ENCODE data around the gene LIPG. TPM values are rescaled to one million over a fixed set of nuclear protein-coding genes. Genes with fewer than 3 reads are reported as not detected.

Gene LIPG
- polyA plus RNA-seq, 1 experiment, result 0.25 TPM

DNA sequence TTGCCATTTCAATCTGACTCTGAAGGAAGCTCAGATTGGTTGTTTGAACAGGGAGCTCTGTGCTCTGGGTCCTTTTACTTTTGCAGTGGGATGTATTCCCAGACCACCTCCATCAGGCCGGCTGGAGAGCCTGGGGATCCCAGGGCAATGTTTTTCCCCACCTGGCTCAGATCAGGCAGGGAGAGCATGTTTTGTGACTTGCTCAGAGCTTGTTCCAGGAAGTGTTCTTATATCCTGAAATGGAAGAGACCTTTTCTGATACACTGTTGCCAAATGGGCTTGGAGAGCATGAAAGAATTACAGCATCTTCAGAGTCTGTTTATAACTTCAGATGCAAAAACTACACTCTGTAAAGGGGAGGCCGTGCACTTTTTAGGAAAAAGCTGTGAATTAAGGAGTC, 56.0 kb downstream of the LIPG start:
- TF ChIP-seq, protein P1, sequence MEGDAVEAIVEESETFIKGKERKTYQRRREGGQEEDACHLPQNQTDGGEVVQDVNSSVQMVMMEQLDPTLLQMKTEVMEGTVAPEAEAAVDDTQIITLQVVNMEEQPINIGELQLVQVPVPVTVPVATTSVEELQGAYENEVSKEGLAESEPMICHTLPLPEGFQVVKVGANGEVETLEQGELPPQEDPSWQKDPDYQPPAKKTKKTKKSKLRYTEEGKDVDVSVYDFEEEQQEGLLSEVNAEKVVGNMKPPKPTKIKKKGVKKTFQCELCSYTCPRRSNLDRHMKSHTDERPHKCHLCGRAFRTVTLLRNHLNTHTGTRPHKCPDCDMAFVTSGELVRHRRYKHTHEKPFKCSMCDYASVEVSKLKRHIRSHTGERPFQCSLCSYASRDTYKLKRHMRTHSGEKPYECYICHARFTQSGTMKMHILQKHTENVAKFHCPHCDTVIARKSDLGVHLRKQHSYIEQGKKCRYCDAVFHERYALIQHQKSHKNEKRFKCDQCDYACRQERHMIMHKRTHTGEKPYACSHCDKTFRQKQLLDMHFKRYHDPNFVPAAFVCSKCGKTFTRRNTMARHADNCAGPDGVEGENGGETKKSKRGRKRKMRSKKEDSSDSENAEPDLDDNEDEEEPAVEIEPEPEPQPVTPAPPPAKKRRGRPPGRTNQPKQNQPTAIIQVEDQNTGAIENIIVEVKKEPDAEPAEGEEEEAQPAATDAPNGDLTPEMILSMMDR (IDR thresholded peaks at IDR 0.05; ENCODE audit: insufficient read depth, low read depth, low read length), result no peak
- Histone ChIP-seq H3K4me3 (ENCODE audit: low read depth, low read length) (no peak overlapping the region), H3K36me3 (ENCODE audit: control insufficient read depth, insufficient read depth, low read length) (no peaks in the 10 kb centered on the region), H3K27me3 (ENCODE audit: control insufficient read depth, insufficient read depth, low read length) (peaks cover 3% of the 10 kb centered on the region; the same call in 1 of the 2 replicates)
- ChIA-PET CTCF (interaction anchor here (1.4 kb wide), 1 partner anchor 9 kb away, joined by 5 read pairs; no protein-coding TSS in a partner anchor), POLR2A (no interaction called here)
- no peak for DNase-seq (ENCODE audit: low read depth)

DNA sequence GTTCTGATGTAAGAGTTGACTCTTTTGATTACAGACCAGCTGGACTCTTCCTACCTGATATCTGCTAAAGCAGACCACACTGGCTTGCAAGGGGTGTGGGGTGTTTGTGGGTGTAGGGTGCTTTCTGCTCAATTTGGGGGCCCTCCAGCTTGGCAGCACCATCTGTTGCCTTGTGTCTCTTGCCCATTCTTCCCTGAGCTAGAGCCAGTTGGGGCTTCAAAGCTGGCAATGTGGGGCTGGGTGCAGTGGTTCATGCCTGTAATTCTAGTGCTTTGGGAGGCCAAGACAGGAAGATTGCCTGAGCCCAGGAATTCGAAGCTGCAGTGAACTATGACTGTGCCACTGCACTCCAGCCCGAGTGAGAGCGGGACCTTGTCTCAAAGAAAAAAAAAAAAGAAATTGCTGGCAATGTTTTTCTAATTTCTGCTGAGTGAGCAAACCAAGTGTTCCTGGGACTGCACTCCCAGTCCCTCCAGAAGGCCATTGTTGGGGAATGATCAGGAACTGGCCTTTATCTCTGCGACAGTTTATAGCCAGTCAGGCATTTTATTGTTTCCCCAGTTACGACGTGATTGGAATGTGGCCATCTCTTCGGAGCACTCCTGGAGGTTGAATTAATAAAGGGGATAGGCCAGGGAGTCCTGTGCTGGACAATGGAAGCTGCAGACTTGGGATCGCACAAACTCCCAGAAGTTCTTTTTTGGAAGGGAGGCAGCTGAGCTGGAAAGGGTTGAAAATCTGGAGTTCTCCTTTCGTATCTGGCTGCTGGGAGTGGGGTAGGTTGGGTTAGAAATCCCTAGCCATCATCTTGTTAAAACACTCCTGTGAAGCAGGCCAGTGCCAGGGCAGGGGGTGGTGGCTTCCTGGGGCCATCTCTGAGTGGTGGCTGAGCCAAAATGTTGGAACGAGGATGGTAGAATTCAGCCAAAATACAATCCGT, 57.2 kb downstream of the LIPG start:
- TF ChIP-seq, protein P1 (IDR thresholded peaks at IDR 0.05; ENCODE audit: insufficient read depth, low read depth, low read length), result no peak
- H3K4me3 ChIP-seq (ENCODE audit: low read depth, low read length), result no peak overlapping the region
- ChIA-PET POLR2A (no interaction called here), CTCF (interaction anchor here (0.5 to 1.4 kb wide), 2 partner anchors 10 to 19 kb away, joined by 3 to 5 read pairs; no protein-coding TSS in a partner anchor)
- H3K27me3 ChIP-seq (ENCODE audit: control insufficient read depth, insufficient read depth, low read length), result 0 out of 2 replicates have a peak, but pooled peaks cover 3% of the 10 kb centered on the region
- no peaks in the 10 kb centered on the region for H3K36me3 ChIP-seq (ENCODE audit: control insufficient read depth, insufficient read depth, low read length)
- no peak for DNase-seq (ENCODE audit: low read depth)

DNA sequence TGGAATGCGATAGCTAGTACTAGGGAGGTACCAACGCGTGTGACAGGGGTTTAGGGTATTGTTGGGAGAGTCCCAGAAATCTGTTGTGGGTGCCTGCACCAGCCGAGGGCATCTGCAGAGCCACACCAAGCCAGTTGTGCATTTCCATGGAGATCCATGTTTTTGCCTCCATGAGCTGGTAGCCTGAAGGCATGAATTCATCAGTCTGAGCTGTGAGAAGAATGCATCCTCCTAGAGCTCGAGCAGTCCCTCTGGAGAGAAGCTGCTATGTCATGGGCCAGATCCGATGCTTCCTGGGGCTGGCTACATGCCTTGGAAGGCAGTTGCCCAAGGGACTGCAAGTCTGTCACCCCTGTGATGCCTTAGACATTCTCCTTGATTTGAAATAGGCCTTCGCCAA, 57.9 kb downstream of the LIPG start:
- ChIA-PET POLR2A (no interaction called here), CTCF (no interaction called here)
- H3K4me3 ChIP-seq (ENCODE audit: low read depth, low read length), result no peak overlapping the region
- peaks cover 3% of the 10 kb centered on the region; the same call in 1 of the 2 replicates for H3K27me3 ChIP-seq (ENCODE audit: control insufficient read depth, insufficient read depth, low read length)
- no peak for DNase-seq (ENCODE audit: low read depth)
- H3K36me3 ChIP-seq (ENCODE audit: control insufficient read depth, insufficient read depth, low read length), result no peaks in the 10 kb centered on the region
- TF ChIP-seq, protein P1 (IDR thresholded peaks at IDR 0.05; ENCODE audit: insufficient read depth, low read depth, low read length), result no peak

DNA sequence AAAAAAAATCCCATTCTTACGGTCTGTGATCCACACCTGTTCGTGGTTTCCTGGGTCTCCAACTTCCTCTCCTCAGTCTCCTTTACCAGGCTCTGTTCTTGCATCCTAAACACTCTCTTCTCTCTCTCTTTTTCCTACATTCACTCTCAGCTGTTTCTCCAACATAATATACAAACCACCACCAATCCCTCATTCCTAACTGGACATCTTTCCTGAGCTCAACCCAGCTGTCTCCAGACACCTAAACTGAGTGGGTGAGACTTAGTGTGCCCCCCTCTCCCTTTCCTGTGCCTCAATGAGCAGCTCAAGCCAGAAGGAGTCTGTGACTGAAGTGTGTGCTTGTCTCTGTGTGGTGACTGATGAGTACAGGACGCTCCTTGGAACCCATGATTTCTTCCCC, 59.4 kb downstream of the LIPG start:
- no peak for DNase-seq (ENCODE audit: low read depth)
- TF ChIP-seq, protein P1 (IDR thresholded peaks at IDR 0.05; ENCODE audit: insufficient read depth, low read depth, low read length), result no peak
- peaks cover 3% of the 10 kb centered on the region; the same call in 1 of the 2 replicates for H3K27me3 ChIP-seq (ENCODE audit: control insufficient read depth, insufficient read depth, low read length)
- CTCF ChIA-PET, result no interaction called here
- no peak overlapping the region for H3K4me3 ChIP-seq (ENCODE audit: low read depth, low read length)
- H3K36me3 ChIP-seq (ENCODE audit: control insufficient read depth, insufficient read depth, low read length), result no peaks in the 10 kb centered on the region
- POLR2A ChIA-PET, result no interaction called here

DNA sequence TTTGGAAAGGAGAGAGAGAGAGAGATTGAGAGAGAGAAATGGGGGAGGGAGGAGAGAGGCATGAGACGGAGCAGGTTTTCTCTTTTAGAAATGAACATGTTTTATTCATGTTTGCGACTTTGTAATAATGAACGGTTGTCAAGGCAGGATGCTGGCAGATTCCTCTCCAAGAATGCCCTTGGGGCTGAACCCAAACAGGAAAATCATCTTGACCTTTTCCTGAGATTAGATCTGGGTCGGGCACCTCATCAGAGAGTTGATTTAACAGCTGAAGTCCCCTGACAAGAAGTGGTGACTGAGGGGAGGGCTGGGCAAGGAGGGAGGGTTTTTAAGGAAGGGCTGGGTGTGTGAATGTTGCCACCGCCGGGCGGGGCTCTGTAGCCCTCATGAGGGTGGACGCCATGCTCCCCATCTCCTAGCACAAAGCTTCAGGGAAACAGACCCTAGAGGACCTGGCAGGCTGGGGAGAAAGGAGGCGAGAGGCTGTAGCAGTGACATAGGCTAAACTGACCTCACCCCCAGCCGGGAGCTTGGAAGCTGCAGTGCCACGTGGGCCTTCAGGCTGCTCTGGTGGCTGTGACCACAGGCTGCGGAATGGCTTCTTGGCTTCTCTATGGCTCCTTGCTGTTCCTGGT, 60.0 kb downstream of the LIPG start:
- peaks cover 3% of the 10 kb centered on the region; the same call in 1 of the 2 replicates for H3K27me3 ChIP-seq (ENCODE audit: control insufficient read depth, insufficient read depth, low read length)
- ChIA-PET POLR2A (no interaction called here), CTCF (no interaction called here)
- no peak overlapping the region for H3K4me3 ChIP-seq (ENCODE audit: low read depth, low read length)
- DNase-seq (ENCODE audit: low read depth), result no peak
- no peaks in the 10 kb centered on the region for H3K36me3 ChIP-seq (ENCODE audit: control insufficient read depth, insufficient read depth, low read length)
- TF ChIP-seq, protein P1 (IDR thresholded peaks at IDR 0.05; ENCODE audit: insufficient read depth, low read depth, low read length), result no peak

Data from BJ (cell line).